WTC11 (cell line): ENCODE measurements around the gene AGL. TPM values are rescaled to one million over a fixed set of nuclear protein-coding genes. Genes with fewer than 3 reads are reported as not detected.
"Not testable (repeated sequence)": the region's sequence is repeated elsewhere in the genome, so short reads cannot be mapped to it uniquely, and the experiment has no call there.

ENCODE experiments used
- ATAC-seq: fragments of 200-7000 bp; cut with Tn5 transposase; 2 replicates; pipeline ENCODE4 v1.10.0; 2021; ENCODE audit warnings: mild to moderate bottlenecking, moderate library complexity
- CTCF ChIA-PET: fragments of 300-600 bp; sonication (Branson Sonifier 250); formaldehyde crosslinking; loops from one replicate; lab custom pipeline; 2021; ENCODE audit warnings: antibody characterized with exemption; lab: Charles Lee
- POLR2A ChIA-PET: fragments of 350-600 bp; sonication (Branson Sonifier 250); formaldehyde crosslinking; loops from one replicate; lab custom pipeline; 2021; ENCODE audit warnings: antibody characterized with exemption; lab: Charles Lee
- DNase-seq: peaks from one replicate; pipeline ENCODE4 v3.0.0; 2021; ENCODE audit warnings: low spot score
- H3K27ac Mint-ChIP-seq: 2 replicates; pipeline ENCODE4 v1.8.0; 2021; ENCODE audit warnings: mixed read lengths
- H3K27me3 Mint-ChIP-seq: 2 replicates; pipeline ENCODE4 v1.8.0; 2021; ENCODE audit warnings: low read depth, mild to moderate bottlenecking, moderate library complexity, mixed read lengths
- H3K36me3 Mint-ChIP-seq: 2 replicates; pipeline ENCODE4 v1.8.0; 2021; ENCODE audit warnings: mixed read lengths
- H3K4me1 Mint-ChIP-seq: 2 replicates; pipeline ENCODE4 v1.8.0; 2022; ENCODE audit warnings: mixed read lengths
- H3K4me3 Mint-ChIP-seq: 2 replicates; pipeline ENCODE4 v1.8.0; 2021; ENCODE audit warnings: mild to moderate bottlenecking, moderate library complexity, mixed read lengths
- H3K9me3 Mint-ChIP-seq: 2 replicates; pipeline ENCODE4 v1.8.0; 2021; ENCODE audit warnings: mixed read lengths
- ATF3 ChIP-seq: sonication (generic); formaldehyde crosslinking; conservative IDR thresholded peaks from 2 replicates; pipeline ENCODE4 v1.8.1; 2022; ENCODE audit warnings: mild to moderate bottlenecking, missing genetic modification reagents
- CBFB ChIP-seq: sonication (generic); formaldehyde crosslinking; IDR thresholded peaks from 2 replicates; pipeline ENCODE4 v1.8.1; 2022; ENCODE audit warnings: mild to moderate bottlenecking, low read depth, missing genetic modification reagents
- CREM ChIP-seq: sonication (generic); formaldehyde crosslinking; IDR thresholded peaks from 2 replicates; pipeline ENCODE4 v1.8.1; 2022; ENCODE audit warnings: mild to moderate bottlenecking, missing genetic modification reagents, moderate library complexity
- E2F1 ChIP-seq: sonication (generic); formaldehyde crosslinking; IDR thresholded peaks from 2 replicates; pipeline ENCODE4 v1.8.0; 2022; ENCODE audit warnings: mild to moderate bottlenecking, missing genetic modification reagents
- ELF4 ChIP-seq: sonication (generic); formaldehyde crosslinking; IDR thresholded peaks from 2 replicates; pipeline ENCODE4 v1.8.1; 2022; ENCODE audit warnings: low read depth, mild to moderate bottlenecking, moderate library complexity, missing genetic modification reagents
- FOXJ3 ChIP-seq: sonication (generic); formaldehyde crosslinking; IDR thresholded peaks from 2 replicates; pipeline ENCODE4 v1.9.0; 2021; ENCODE audit warnings: missing genetic modification reagents, mild to moderate bottlenecking, borderline replicate concordance
- GTF2I ChIP-seq: fragments of 250-450 bp; sonication (Bioruptor Pico); conservative IDR thresholded peaks from 2 replicates; pipeline ENCODE4 v1.4.0; 2021; ENCODE audit warnings: mild to moderate bottlenecking
- NFATC4 ChIP-seq: fragments of 250-450 bp; sonication (Bioruptor Pico); IDR thresholded peaks from 2 replicates; pipeline ENCODE4 v1.9.0; 2021; ENCODE audit warnings: mild to moderate bottlenecking
- NFYB ChIP-seq: sonication (generic); formaldehyde crosslinking; conservative IDR thresholded peaks from 2 replicates; pipeline ENCODE4 v1.8.0; 2022; ENCODE audit warnings: low read depth, missing genetic modification reagents
- NR1H2 ChIP-seq: sonication (generic); formaldehyde crosslinking; IDR thresholded peaks from 2 replicates; pipeline ENCODE4 v1.9.0; 2021; ENCODE audit warnings: mild to moderate bottlenecking, moderate library complexity, missing genetic modification reagents
- PRRX2 ChIP-seq: fragments of 250-450 bp; sonication (Bioruptor Pico); IDR thresholded peaks from 2 replicates; pipeline ENCODE4 v1.8.0; 2021; ENCODE audit warnings: mild to moderate bottlenecking
- RORB ChIP-seq: fragments of 250-450 bp; sonication (Bioruptor Pico); IDR thresholded peaks from 2 replicates; pipeline ENCODE4 v1.9.0; 2021; ENCODE audit warnings: mild to moderate bottlenecking
- STAT6 ChIP-seq: sonication (generic); formaldehyde crosslinking; conservative IDR thresholded peaks from 2 replicates; pipeline ENCODE4 v1.8.1; 2023; ENCODE audit warnings: mild to moderate bottlenecking, low read depth, missing genetic modification reagents, moderate library complexity
- TCF7 ChIP-seq: sonication (generic); formaldehyde crosslinking; IDR thresholded peaks from 2 replicates; pipeline ENCODE4 v1.8.0; 2022; ENCODE audit warnings: mild to moderate bottlenecking, low read depth, missing genetic modification reagents, moderate library complexity
- TEAD4 ChIP-seq: sonication (generic); formaldehyde crosslinking; IDR thresholded peaks from 2 replicates; pipeline ENCODE4 v1.8.0; 2022; ENCODE audit warnings: mild to moderate bottlenecking, missing genetic modification reagents
- ZNF232 ChIP-seq: sonication (generic); formaldehyde crosslinking; IDR thresholded peaks from 2 replicates; pipeline ENCODE4 v1.8.0; 2022; ENCODE audit warnings: mild to moderate bottlenecking, missing genetic modification reagents
- ZNF263 ChIP-seq: sonication (generic); formaldehyde crosslinking; IDR thresholded peaks from 2 replicates; pipeline ENCODE4 v1.8.1; 2022; ENCODE audit warnings: low read depth, mild to moderate bottlenecking, moderate library complexity, missing genetic modification reagents
- ZNF425 ChIP-seq: fragments of 250-450 bp; sonication (Bioruptor Pico); conservative IDR thresholded peaks from 2 replicates; pipeline ENCODE4 v1.9.0; 2021; ENCODE audit warnings: mild to moderate bottlenecking
- total RNA-seq: library from RNA; stranded (reverse); gene quantifications from 3 replicates; pipeline ENCODE4 v1.2.3, GENCODE V29; 2021
- TF ChIP-seq, protein P1 (sequence below): sonication (generic); formaldehyde crosslinking; IDR thresholded peaks from 2 replicates; pipeline ENCODE4 v1.8.1; 2023; ENCODE audit warnings: mild to moderate bottlenecking, missing genetic modification reagents
- TF ChIP-seq, protein P2 (sequence below): fragments of 250-450 bp; sonication (Bioruptor Pico); IDR thresholded peaks from 2 replicates; pipeline ENCODE4 v1.8.0; 2021; ENCODE audit warnings: mild to moderate bottlenecking

Gene AGL
- total RNA-seq, 1 experiment from 2014 or later, result 22.5 TPM

DNA sequence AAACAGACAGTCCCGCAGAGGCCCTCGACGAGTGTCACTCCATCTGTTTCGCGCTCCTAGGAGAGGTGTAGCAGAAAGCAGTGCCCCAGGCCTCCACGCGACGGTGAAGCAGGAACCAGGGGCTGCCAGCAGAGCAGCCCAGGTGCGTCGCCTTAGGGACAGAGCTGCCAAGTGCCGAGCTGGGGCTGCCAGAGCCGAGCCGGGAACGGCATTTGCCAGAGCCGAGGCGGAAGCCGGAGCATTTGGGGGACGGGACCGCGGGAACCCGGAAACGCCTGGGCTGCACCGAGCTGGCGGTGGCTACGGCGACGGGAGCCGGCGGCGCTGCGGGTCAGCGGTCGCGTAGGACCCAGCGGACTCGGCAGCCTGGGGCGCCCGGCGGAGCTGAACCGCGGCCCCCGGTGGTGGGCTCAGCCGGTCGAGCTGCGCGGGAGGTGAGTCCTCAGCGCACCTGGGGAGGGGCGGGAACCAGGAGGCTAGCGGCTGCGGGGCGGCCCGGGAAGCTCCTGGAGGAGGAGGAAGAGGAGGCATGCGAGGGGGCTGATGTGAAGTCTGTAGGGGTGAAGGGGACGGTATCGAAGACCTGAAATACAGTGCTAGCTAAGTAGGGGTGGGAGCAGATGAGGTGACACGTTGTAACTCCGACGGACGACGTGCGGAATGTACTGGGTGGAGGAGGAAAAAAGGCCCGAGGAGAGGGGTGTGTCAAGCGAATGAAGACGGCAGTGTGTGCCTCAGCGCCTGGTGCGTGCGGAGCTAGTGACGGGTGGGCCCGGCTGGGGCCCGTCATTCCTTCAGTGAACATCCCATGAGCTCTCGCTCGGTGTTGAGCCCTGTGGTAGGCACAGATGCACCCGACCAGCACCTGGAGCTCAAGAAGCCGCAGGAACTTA, 119.8 kb downstream of the AGL start, which contains the start of gene SLC35A3 (continued):
- TF ChIP-seq NFATC4, result no peak
- TF ChIP-seq NFYB (CRISPR knock-in tag), result no peak; the same call in 1 of the 2 replicates
- peak; percentile 93 for TF ChIP-seq E2F1 (CRISPR knock-in tag)
- TF ChIP-seq ELF4 (CRISPR knock-in tag), result no peak
- TF ChIP-seq GTF2I (CRISPR knock-in tag), result no peak
- peak; percentile 85; the same call in 1 of the 2 replicates for TF ChIP-seq CBFB (CRISPR knock-in tag)
- TF ChIP-seq FOXJ3 (CRISPR knock-in tag), result no peak
- no peak for TF ChIP-seq STAT6 (CRISPR knock-in tag)
- no peak for TF ChIP-seq ATF3 (CRISPR knock-in tag)
- no peak for TF ChIP-seq ZNF263 (CRISPR knock-in tag)
- TF ChIP-seq TEAD4 (CRISPR knock-in tag), result no peak
- no peak for TF ChIP-seq PRRX2 (CRISPR knock-in tag)
- no peak for TF ChIP-seq ZNF425 (CRISPR knock-in tag)
- TF ChIP-seq ZNF232 (CRISPR knock-in tag), result no peak
- TF ChIP-seq, protein P1, sequence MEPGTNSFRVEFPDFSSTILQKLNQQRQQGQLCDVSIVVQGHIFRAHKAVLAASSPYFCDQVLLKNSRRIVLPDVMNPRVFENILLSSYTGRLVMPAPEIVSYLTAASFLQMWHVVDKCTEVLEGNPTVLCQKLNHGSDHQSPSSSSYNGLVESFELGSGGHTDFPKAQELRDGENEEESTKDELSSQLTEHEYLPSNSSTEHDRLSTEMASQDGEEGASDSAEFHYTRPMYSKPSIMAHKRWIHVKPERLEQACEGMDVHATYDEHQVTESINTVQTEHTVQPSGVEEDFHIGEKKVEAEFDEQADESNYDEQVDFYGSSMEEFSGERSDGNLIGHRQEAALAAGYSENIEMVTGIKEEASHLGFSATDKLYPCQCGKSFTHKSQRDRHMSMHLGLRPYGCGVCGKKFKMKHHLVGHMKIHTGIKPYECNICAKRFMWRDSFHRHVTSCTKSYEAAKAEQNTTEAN (CRISPR knock-in tag), result peak; percentile 81
- TF ChIP-seq, all 79 proteins: peak for 36

- ATAC-seq (no peak), DNase-seq (no peak)
- ChIA-PET CTCF (no interaction called here), POLR2A (interaction anchor here (0.9 to 1.6 kb wide), 5 partner anchors 59 to 382 kb away, joined by 3 to 8 read pairs (median 4); partner anchors contain the start of genes AGL, CDC14A, RTCA and SASS6)
- Mint-ChIP-seq H3K27ac (peak overlapping the region; percentile 95; the same call in 1 of the 2 replicates), H3K9me3 (no peaks in the 10 kb centered on the region), H3K4me3 (peak overlapping the region; percentile 99), H3K27me3 (no peaks in the 10 kb centered on the region), H3K36me3 (no peaks in the 10 kb centered on the region), H3K4me1 (peaks cover 22% of the 10 kb centered on the region)
- TF ChIP-seq ATF3 (CRISPR knock-in tag), result no peak
- TF ChIP-seq RORB (CRISPR knock-in tag), result no peak
- TF ChIP-seq E2F1 (CRISPR knock-in tag), result no peak
- TF ChIP-seq, protein P2, sequence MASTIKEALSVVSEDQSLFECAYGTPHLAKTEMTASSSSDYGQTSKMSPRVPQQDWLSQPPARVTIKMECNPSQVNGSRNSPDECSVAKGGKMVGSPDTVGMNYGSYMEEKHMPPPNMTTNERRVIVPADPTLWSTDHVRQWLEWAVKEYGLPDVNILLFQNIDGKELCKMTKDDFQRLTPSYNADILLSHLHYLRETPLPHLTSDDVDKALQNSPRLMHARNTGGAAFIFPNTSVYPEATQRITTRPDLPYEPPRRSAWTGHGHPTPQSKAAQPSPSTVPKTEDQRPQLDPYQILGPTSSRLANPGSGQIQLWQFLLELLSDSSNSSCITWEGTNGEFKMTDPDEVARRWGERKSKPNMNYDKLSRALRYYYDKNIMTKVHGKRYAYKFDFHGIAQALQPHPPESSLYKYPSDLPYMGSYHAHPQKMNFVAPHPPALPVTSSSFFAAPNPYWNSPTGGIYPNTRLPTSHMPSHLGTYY, result no peak
- TF ChIP-seq TCF7 (CRISPR knock-in tag), result no peak
- TF ChIP-seq FOXJ3 (CRISPR knock-in tag), result no peak
- TF ChIP-seq CREM (CRISPR knock-in tag), result no peak
- TF ChIP-seq NR1H2 (CRISPR knock-in tag), result no peak
Measured at GRCh38 chr1:99970713-99971255, 120.6 kb downstream of the AGL start.

DNA sequence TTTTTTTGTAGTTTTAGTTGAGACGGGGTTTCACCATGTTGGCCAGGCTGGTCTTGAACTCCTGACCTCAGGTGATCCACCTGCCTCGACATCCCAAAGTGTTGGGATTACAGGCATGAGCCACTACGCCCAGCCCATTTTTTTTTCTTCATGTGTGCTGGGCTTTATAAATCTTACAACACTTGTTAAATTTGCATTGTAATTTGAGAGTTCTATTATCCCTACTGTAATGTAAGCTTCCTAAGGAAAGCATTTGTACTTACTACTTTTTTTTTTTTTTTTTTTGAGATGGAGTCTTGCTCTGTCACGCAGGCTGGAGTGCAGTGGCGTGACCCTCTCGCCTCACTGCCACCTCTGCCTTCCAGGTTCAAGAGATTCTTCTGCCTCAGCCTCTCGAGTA, 121.9 kb downstream of the AGL start:
- H3K36me3 Mint-ChIP-seq, H3K27me3 Mint-ChIP-seq, H3K9me3 Mint-ChIP-seq, DNase-seq, H3K27ac Mint-ChIP-seq, ATAC-seq, CTCF ChIA-PET, POLR2A ChIA-PET: not testable (repeated sequence)
- Mint-ChIP-seq H3K4me1 (peaks cover 22% of the 10 kb centered on the region), H3K4me3 (peak overlapping the region; percentile 51)
